H1 (cell line): ENCODE results near the gene LEKR1.

Experiments
- EP300 ChIP-seq, 2 experiments: IDR thresholded peaks; 1 replicate in 1 of 2; 2 replicates in 1 of 2; pipeline ENCODE4 v1.6.1; 2011 to 2012; ENCODE audit warnings: low read depth in 2 of 2, low read length in 2 of 2, mild to moderate bottlenecking in 2 of 2, borderline replicate concordance in 1 of 2, inconsistent platforms in 1 of 2, moderate library complexity in 1 of 2
- EZH2 ChIP-seq: fragments of 200-600 bp; sonication (generic); IDR thresholded peaks from 2 replicates; pipeline ENCODE4 v1.7.1; 2012; ENCODE audit warnings: low read depth, mild to moderate bottlenecking, moderate library complexity, low read length, inconsistent platforms; ENCODE audit not compliant: severe bottlenecking
- GABPA ChIP-seq: IDR thresholded peaks from 2 replicates; pipeline ENCODE4 v1.6.1; 2011; ENCODE audit warnings: mild to moderate bottlenecking, low read length, moderate library complexity, borderline replicate concordance; ENCODE audit not compliant: insufficient read depth
- KDM5A ChIP-seq: fragments of 200-600 bp; IDR thresholded peaks from 2 replicates; pipeline ENCODE4 v1.7.1; 2012; ENCODE audit warnings: mild to moderate bottlenecking, low read length, inconsistent platforms, mixed read lengths
- MAFK ChIP-seq: IDR thresholded peaks from 2 replicates; pipeline ENCODE4 v1.6.1; 2012; ENCODE audit warnings: low read depth, mild to moderate bottlenecking, improper control_type of control experiment, low read length
- NANOG ChIP-seq: IDR thresholded peaks from 2 replicates; pipeline ENCODE4 v1.6.1; 2011; ENCODE audit warnings: low read length, low read depth, mild to moderate bottlenecking, inconsistent platforms; ENCODE audit not compliant: insufficient read depth, poor library complexity, severe bottlenecking
- POLR2A ChIP-seq, 2 experiments: IDR thresholded peaks; 1 replicate in 1 of 2; 2 replicates in 1 of 2; pipeline ENCODE4 v1.6.1; 2011; ENCODE audit warnings: low read depth in 2 of 2, low read length in 2 of 2, mild to moderate bottlenecking in 2 of 2; ENCODE audit errors: control extremely low read depth in 1 of 2
- POLR2AphosphoS5 ChIP-seq: IDR thresholded peaks from 2 replicates; pipeline ENCODE4 v1.6.1; 2011; ENCODE audit warnings: low read depth, low read length
- RBBP5 ChIP-seq: IDR thresholded peaks from 2 replicates; pipeline ENCODE4 v1.7.1; 2012; ENCODE audit warnings: low read depth, mild to moderate bottlenecking, inconsistent platforms, low read length, moderate library complexity, borderline replicate concordance
- SIX5 ChIP-seq: IDR thresholded peaks from 2 replicates; pipeline ENCODE4 v1.6.1; 2011; ENCODE audit warnings: mild to moderate bottlenecking, low read depth, low read length
- SP1 ChIP-seq: IDR thresholded peaks from 2 replicates; pipeline ENCODE4 v1.6.1; 2011; ENCODE audit warnings: low read depth, low read length
- SP4 ChIP-seq: IDR thresholded peaks from 2 replicates; pipeline ENCODE4 v1.6.1; 2012; ENCODE audit warnings: low read length, inconsistent platforms
- TAF1 ChIP-seq: IDR thresholded peaks from 2 replicates; pipeline ENCODE4 v1.6.1; 2011; ENCODE audit warnings: mild to moderate bottlenecking, low read depth, low read length
- TF ChIP-seq, protein P1 (sequence below), 3 experiments: IDR thresholded peaks; 1 replicate in 2 of 3; 2 replicates in 1 of 3; pipeline versions ENCODE4 v1.5.1 to v1.6.1; 2011; ENCODE audit warnings: low read length in 3 of 3, mild to moderate bottlenecking in 3 of 3, inconsistent platforms in 2 of 3, low read depth in 1 of 3, moderate library complexity in 1 of 3; ENCODE audit not compliant: insufficient read depth in 1 of 3; ENCODE audit errors: control extremely low read depth in 1 of 3

- no peak for TF ChIP-seq POLR2AphosphoS5
- TF ChIP-seq POLR2A (IDR thresholded peaks at IDR 0.05; ENCODE audit: control extremely low read depth in 1 of 2, low read depth in 2 of 2, low read length in 2 of 2), result no peak
- TF ChIP-seq, protein P1, sequence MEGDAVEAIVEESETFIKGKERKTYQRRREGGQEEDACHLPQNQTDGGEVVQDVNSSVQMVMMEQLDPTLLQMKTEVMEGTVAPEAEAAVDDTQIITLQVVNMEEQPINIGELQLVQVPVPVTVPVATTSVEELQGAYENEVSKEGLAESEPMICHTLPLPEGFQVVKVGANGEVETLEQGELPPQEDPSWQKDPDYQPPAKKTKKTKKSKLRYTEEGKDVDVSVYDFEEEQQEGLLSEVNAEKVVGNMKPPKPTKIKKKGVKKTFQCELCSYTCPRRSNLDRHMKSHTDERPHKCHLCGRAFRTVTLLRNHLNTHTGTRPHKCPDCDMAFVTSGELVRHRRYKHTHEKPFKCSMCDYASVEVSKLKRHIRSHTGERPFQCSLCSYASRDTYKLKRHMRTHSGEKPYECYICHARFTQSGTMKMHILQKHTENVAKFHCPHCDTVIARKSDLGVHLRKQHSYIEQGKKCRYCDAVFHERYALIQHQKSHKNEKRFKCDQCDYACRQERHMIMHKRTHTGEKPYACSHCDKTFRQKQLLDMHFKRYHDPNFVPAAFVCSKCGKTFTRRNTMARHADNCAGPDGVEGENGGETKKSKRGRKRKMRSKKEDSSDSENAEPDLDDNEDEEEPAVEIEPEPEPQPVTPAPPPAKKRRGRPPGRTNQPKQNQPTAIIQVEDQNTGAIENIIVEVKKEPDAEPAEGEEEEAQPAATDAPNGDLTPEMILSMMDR (IDR thresholded peaks at IDR 0.05; ENCODE audit: control extremely low read depth in 1 of 3, insufficient read depth in 1 of 3, low read depth in 1 of 3, low read length in 3 of 3), result no peak
- TF ChIP-seq SP1, result no peak
- TF ChIP-seq EZH2, result no peak
- TF ChIP-seq SP4, result no peak
- TF ChIP-seq GABPA, result no peak
- no peak for TF ChIP-seq RBBP5
- TF ChIP-seq NANOG, result no peak
- TF ChIP-seq KDM5A, result no peak
- no peak for TF ChIP-seq SIX5
- TF ChIP-seq EP300 (IDR thresholded peaks at IDR 0.05; ENCODE audit: borderline replicate concordance in 1 of 2, low read depth in 2 of 2, low read length in 2 of 2), result no peak
- no peak; the same call in 1 of the 2 replicates for TF ChIP-seq MAFK
- TF ChIP-seq TAF1, result no peak
These were observed 30.2 kb upstream of the LEKR1 start for GRCh38 chr3:156795890-156796481.
